Measurements from ENCODE around the gene MAGEB5. TPM values are rescaled to one million over a fixed set of nuclear protein-coding genes. Genes with fewer than 3 reads are reported as not detected.
"Not testable (repeated sequence)": the region's sequence is repeated elsewhere in the genome, so short reads cannot be mapped to it uniquely, and the experiment has no call there.

The MAGEB5 gene, protein sequence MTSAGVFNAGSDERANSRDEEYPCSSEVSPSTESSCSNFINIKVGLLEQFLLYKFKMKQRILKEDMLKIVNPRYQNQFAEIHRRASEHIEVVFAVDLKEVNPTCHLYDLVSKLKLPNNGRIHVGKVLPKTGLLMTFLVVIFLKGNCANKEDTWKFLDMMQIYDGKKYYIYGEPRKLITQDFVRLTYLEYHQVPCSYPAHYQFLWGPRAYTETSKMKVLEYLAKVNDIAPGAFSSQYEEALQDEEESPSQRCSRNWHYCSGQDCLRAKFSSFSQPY
- total RNA-seq = not detected

DNA sequence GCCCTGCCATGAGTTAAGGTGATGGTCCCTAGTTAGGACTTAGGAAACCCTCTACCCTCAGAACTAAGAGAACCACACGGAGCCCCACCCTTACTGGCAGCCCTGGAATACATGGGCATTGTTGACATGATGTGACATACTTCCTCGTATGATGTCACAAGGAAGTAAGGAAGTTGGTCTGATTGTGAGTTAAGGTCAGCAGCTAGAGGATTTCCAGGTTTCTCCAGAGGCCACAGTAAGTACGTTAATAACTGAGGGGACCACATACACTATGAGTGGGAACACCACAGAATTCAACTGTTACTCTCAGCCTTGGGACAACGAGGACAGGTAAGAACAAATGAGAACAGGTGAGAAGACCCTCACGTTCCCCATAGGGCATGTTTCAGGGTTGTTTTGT lies at the start of gene MAGEB5:
Gene MAGEB5, plus strand, starts transcription at position 301 of the 400 bp plus-strand sequence. CDS start 1,133 bp downstream, outside the sequence.
- FAIRE-seq (no peak), DNase-seq (ENCODE audit: low spot score in 2 of 2) (no peak)

GRCh38 chrX:26192204-26192603 lies 23.8 kb upstream of the MAGEB5 start, which contains the start of gene MAGEB6:
MAGEB6 (plus strand) TSS chrX:26192440; CDS start chrX:26193847, 1,407 bp downstream.
- FAIRE-seq (no peak), DNase-seq (ENCODE audit: low spot score in 2 of 2) (no peak)

DNA sequence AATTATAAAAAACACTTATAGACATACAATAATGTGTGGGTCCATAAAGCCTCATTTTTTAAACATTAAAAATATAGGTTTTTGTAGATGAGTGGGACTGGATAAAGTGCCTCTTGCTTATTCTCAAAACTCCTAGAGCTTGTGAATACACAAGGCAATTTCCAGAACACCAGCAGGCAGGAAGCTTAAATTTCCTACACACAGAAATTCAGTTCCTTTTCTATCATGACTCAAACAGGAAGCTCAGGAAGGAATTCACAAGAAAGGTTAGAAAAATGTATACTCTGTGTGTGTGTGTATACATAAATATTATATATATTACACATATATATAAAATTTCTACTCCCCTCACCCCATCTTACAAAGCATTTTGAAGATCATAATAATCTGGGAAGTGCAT lies 12.4 kb upstream of the MAGEB5 start:
- FAIRE-seq (no peak), DNase-seq (ENCODE audit: low spot score in 2 of 2) (no peak)

DNA sequence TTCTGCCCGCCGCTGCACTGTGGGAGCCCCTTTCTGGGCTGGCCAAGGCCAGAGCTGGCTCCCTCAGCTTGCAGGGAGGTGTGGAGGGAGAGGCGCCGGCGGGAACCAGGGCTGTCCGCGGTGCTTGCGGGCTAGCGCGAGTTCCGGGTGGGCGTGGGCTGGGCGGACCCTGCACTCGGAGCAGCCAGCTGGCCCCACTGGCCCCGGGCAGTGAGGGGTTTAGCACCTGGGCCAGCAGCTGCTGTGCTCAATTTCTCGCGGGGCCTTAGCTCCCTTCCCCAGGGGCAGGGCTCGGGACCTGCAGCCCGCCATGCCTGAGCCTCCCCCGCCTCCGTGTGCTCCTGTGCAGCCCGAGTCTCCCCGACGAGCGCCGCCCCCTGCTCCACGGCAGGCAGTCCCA lies 11.3 kb upstream of the MAGEB5 start:
- FAIRE-seq; DNase-seq (ENCODE audit: low spot score in 2 of 2): not testable (repeated sequence)

DNA sequence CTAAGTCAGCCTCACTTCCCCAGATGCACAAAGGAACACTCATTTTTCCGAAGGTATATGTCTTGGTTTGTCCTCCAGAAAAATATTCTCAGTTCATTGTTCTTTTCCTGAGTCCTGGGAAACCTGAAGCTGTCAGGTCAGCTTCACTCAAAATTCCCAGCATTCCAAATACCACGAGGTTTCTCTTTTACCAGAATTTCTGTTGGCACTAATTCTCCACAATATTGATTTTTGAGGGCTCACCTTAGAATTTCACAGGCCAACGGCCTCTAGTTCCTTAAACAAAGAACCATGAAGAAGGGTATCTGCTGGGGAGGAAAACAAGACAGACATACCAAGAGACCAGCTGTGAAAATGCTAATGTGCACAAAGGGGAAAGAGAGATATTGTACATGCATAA lies 8.0 kb upstream of the MAGEB5 start:
- FAIRE-seq = no peak
- DNase-seq (ENCODE audit: low spot score in 2 of 2) = no peak

DNA sequence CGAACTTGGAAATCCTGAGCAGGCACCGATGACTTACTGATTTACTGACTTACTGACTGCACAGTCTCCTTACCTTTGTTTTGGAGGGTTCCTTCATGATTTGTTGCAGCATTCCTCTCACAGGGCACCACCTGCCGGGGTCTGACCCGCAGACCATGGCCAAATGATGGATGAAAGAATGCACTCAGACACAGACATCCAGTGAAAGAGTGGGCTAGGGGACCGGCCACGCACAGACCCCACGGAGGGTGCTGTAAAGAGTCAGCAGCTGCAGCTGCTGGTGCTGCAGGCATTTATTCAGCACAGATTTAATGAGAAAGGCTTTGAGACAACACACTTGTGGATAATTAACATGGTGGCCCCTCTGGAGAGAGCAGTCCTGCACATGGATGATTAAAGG lies 3.4 kb downstream of the MAGEB5 start:
- DNase-seq (ENCODE audit: low spot score in 2 of 2) (no peak), FAIRE-seq (no peak)

DNA sequence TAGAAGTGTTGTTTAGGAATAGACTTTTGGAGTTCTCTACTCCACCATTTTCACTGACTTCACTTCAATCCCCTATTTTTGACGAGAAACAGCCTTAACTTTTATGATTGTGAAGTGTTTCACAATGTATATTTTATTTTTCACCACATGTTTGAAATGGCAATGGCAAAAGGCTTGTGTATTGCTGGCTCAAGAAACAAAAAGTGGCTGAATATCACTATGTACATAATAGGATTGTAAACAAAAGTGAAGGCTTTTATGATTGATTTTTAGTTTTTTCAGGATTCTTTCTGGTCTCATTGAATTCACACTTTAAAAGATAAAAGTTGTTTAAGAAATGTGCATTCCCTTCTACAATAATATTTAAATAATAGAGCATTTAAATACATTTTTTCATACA lies 18.2 kb downstream of the MAGEB5 start:
- DNase-seq (ENCODE audit: low spot score in 2 of 2) (no peak), FAIRE-seq (no peak)

GRCh38 chrX:26253526-26253925 lies 37.6 kb downstream of the MAGEB5 start:
- DNase-seq (ENCODE audit: low spot score in 2 of 2) = no peak
- no peak for FAIRE-seq

DNA sequence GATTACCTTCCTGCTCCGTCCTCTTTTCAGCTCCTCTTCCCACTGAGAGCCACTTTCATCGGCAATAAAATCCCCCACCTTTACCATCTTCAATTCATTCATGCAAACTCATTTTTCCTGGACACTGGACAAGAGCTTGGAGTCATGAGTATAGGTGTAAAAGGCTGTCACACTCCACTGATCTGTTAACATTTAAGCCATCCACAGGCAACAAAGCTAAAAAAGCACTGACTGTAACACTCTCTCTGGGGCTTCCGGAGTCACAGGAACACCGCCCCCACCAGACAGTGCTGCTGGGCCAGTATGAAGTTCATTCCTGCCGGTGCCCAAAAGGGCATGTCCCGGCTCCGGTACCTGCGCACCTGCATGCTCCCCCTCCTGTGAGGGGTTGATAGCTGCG lies 38.5 kb downstream of the MAGEB5 start:
- DNase-seq (ENCODE audit: low spot score in 2 of 2) (no peak), FAIRE-seq (no peak)

DNA sequence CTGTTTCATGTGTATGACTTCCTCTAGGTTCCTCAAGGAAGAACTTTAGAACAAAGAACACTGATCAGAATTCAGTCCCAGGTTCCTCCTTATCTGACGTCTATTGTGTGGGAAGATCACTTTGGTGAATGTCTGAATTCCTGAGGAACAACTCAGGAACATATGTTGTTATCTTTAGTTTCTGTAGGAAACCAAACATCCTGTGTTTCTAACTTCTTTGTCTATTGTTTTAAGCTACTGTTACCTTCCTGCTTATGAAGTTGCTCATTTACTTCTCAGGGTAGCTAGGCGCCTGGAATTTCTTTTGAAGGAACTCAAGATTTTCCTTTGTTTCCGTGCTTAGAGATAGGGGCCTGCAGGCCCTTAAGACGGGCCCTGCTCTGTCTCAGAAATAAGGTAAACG lies 46.2 kb downstream of the MAGEB5 start:
- FAIRE-seq (no peak), DNase-seq (ENCODE audit: low spot score in 2 of 2) (peak in 1 of 2 donors; percentile 0)

Other genes with a start within 250 kb of the MAGEB5 start
- not detected for gene MAGEB18, start 77.8 kb upstream of the MAGEB5 start, total RNA-seq
- gene MAGEB6B, start 55.6 kb upstream of the MAGEB5 start, total RNA-seq = not detected
- gene MAGEB6, start 23.7 kb upstream of the MAGEB5 start, total RNA-seq = not detected

Measured in frontal cortex (tissue), 4 donors.